Activated CD8-positive, alpha-beta memory T cell treated with anti-CD3 and anti-CD28 coated beads for 48 hours (primary cell): ENCODE data around the gene PTPN18.
"Not testable (repeated sequence)": the region's sequence is repeated elsewhere in the genome, so short reads cannot be mapped to it uniquely, and the experiment has no call there.

Source experiments
- DNase-seq, 3 experiments: peaks; one replicate each; pipeline ENCODE4 v3.0.0-alpha.2; 2020; ENCODE audit warnings: low read depth in 2 of 3, low spot score in 2 of 3

PTPN18 gene

GRCh38 chr2:130355578-130356431 lies at the start of gene PTPN18:
Gene PTPN18, plus strand, starts transcription at chr2:130356056. Its CDS starts 52 bp downstream, at chr2:130356108.
- peak in 1 of 3 experiments; percentile 51 for DNase-seq

DNA sequence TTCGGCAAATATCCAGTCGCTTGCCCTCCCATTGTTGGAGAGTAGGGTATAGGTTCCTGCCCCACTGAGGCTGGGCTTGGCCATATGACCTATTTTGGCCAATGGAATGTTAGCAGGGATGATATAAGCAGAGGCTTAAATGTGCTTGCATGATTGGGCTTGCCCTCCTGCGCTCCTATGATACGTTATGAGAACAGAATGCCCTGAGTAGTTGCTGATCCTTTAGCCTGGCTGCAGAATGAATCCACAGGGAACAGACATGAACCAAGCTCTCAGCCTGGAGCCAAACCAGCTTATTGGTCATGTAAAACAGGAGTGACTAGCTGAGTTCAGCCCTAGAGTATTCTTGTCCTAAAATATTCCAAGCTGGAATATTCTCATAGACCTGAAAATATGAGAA lies 48.0 kb upstream of the PTPN18 start:
- DNase-seq: no peak

- DNase-seq: no peak
Observed at GRCh38 chr2:130310881-130311280, 45.0 kb upstream of the PTPN18 start.

- no peak for DNase-seq
Observed at GRCh38 chr2:130313812-130314334, 42.0 kb upstream of the PTPN18 start.

- no peak for DNase-seq
Observed at GRCh38 chr2:130314377-130314776, 41.5 kb upstream of the PTPN18 start.

DNA sequence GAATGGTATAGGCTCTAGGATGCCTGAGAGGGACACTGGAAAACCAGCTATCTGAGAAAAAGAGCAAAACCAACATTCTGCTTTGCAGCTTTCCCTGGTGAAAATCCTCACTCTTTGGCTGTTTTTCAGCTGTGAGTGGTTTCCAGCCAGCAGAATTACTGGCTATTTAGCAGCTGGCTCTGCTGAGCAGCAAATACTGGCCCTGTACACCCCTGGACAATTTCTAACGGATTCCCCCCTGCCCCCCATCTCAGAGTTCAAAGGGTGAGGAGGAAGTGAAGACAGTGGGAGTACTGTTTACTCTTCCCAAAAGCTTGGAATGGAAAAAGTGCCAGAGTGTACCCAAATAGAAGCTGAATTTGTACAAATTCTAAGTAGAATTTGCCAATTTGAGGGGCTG lies 39.3 kb upstream of the PTPN18 start:
- DNase-seq: no peak

DNA sequence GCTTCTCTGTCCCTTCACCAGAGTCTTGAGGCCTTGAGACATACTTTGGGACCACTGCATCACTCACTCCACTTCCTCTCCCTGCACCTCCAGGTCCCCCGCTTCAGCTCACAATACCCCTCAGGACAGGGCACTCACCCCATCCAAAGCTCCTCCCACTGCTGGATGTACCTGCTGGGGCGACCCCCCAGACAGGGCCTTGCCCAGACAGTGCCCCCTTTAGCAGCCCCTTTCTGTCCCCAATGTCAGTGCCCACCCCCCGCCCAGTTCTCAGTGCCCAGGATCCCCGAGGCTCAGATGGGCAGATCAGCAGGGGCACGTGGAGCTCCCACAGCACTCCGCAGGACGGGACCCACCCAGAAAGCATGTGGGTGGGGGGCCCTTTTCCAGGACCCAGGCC lies 37.0 kb upstream of the PTPN18 start:
- DNase-seq: no peak

DNA sequence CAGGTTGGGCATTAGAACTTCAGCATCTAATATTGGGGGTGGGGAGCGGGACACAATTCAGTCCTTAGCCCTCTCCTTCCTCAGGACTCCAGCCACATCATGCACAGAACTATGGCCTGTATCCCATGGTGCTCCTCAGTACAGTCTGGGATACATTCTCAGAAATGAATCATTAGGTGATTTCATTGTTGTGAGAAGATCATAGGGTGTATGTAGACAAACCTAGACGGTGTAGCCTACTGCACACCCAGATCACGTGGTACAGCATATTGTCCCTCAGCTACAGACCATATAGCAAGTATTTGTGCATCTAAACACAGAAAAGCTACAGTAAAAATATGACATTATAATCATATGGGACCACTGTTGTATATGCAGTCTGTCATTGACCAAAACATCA lies 36.3 kb upstream of the PTPN18 start:
- no peak for DNase-seq

- DNase-seq: no peak
Observed at GRCh38 chr2:130327703-130328527, 27.9 kb upstream of the PTPN18 start.

- DNase-seq: no peak
Observed at GRCh38 chr2:130328710-130329109, 27.1 kb upstream of the PTPN18 start.

- DNase-seq: peak in 2 of 3 experiments; percentile 45 to 47
Observed at GRCh38 chr2:130332271-130333073, 23.4 kb upstream of the PTPN18 start.

DNA sequence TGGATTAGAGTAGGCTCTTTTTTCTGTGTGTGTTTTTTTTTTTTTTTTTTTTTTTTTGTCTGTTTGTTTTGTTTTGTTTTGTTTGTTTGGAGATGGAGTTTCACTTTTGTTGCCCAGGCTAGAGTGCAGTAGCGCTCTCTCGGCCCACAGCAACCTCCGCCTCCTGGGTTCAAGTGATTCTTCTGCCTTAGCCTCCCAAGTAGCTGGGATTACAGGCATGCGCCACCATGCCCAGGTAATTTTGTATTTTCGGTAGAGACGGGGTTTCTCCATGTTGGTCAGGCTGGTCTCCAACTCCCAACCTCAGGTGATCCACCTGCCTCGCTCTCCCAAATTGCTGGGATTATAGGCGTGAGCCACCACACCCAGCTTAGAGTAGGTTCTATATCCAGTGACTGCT lies 22.6 kb upstream of the PTPN18 start:
- DNase-seq: not testable (repeated sequence)

DNA sequence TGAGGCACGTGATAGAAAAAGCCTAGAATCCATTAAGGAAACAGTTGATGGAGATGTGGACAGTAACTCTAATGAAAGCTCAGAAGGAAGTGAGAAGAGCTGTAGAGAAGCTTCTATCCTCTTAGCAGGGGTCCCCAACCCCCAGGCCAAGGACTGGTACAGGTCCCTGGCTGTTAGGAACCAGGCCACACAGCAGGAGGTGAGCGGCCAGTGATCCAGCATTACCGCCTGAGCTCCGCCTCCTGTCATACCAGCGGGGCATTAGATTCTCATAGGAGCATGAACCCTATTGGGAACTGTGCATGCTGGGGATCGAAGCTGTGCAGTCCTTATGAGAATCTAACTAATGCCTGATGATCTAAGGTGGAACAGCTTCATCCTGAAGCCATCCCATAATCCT lies 21.8 kb upstream of the PTPN18 start:
- no peak for DNase-seq

- DNase-seq: no peak
Observed at GRCh38 chr2:130335226-130335625, 20.6 kb upstream of the PTPN18 start.

DNA sequence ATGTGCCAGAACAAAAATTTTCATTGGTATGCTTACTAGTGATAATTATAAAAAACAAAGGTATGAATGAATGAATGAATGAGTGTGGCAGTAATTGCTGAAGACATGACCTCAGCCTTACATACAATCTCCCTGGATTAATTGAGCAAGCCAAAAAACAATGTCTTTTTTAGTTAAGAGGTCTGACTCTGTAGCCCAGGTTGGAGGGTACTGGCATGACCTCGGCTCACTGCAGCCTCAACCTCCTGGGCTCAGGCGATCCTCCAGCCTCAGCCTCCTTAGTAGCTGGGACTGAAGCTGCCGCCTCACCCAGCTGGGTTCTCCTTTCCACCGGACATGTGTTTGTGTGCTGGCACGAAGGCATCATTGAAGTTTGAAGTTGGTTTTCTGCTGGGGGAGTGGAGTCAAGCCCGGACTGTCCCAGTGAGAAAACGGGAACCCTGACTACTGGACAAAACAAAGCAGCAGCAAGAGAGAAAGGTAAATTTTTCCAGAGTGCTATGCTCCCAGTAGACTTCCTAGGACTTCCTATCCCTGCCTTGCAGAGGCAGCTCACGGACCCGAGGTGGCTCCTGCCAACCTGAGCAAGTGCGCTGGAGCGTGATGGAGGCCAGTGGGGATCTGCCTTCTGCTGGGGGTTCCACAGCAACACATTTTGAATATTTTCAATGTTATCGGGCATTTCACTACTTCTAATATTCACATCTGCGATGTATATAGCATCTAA lies 19.5 kb upstream of the PTPN18 start:
- DNase-seq: no peak

- peak in 1 of 3 experiments; percentile 55 for DNase-seq
Observed at GRCh38 chr2:130336877-130337734, 18.8 kb upstream of the PTPN18 start.

GRCh38 chr2:130337735-130338325 lies 18.0 kb upstream of the PTPN18 start:
- DNase-seq: no peak

- DNase-seq: no peak
Observed at GRCh38 chr2:130338793-130339345, 17.0 kb upstream of the PTPN18 start.
